GM21737 (cell line): ENCODE measurements around the gene QPCTL.
"Not testable (repeated sequence)": the region's sequence is repeated elsewhere in the genome, so short reads cannot be mapped to it uniquely, and the experiment has no call there.

ENCODE experiments used
- ATAC-seq: cut with Tn5 transposase; IDR thresholded peaks from one replicate; pipeline ENCODE4 v1.9.1; 2021; ENCODE audit warnings: mild to moderate bottlenecking, moderate library complexity; ENCODE audit not compliant: unreplicated experiment

The QPCTL gene

DNA sequence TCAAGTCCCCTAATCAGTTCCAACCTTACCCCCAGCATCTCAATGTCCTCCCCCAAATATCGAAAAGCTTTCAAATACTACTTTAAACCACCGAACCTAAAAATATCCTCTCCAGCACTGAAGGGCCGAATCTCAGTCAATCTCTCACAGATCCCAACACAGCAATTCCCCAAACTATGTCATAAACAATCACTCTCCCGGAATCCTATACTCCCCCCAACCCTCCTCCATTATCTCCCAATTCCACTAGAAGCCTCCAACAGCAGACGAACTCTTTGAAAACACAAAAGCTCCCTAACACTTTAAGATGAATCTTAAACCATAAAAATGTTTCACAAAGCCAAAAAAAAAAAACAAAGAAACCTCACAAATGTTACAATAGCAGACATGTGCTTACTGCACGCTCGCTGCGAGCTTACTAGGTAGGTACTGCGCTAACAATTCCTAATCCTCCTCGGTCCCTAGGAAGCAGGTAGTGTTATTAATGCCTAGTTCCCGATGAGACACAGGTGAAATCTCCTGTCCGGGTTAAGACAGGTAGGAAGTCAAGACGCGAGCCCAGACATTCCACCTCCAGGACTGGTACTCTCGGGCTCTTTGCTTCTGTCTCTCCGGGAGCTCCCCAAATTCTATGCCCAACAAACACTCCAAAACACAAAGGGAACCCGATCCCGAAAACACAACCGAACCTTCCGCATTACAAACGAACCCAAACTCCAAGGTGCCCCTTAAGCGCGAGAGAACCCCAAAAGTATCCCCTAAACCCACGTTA, 24.1 kb downstream of the QPCTL start:
- ATAC-seq: no peak

GRCh38 chr19:45717131-45717982, 24.9 kb downstream of the QPCTL start:
- peak; percentile 86 for ATAC-seq

DNA sequence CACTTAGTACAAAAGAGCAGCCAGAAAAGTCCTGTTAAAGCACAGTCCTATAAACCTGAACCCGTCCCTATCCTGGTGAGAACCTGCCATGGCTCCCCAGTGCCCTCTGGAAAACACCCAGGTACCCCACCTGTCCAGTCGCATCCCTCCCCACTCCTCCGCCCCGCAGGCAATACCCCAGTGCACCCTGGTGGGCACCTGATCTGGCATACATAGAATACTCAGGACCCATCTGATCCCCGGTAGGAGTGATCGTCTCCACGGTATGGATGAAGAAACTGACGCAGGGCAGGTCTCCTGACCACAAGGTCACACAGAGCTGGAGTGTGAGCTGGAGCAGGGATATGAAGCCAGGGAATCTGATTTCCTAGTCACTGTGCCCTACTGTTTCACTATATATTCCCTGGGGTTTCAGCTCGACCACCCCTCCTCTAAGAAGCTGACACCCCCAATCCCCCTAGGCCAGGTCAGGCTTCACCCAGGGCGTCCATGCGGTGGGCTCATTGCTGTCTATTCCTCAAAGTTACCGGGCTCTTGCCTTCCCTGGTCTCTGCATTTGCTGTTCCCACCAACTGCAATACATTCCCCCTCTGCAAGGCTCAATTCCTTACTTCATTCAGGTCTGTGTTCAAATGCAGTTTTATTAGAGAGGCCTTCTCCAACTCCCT, 25.7 kb downstream of the QPCTL start:
- ATAC-seq: no peak

DNA sequence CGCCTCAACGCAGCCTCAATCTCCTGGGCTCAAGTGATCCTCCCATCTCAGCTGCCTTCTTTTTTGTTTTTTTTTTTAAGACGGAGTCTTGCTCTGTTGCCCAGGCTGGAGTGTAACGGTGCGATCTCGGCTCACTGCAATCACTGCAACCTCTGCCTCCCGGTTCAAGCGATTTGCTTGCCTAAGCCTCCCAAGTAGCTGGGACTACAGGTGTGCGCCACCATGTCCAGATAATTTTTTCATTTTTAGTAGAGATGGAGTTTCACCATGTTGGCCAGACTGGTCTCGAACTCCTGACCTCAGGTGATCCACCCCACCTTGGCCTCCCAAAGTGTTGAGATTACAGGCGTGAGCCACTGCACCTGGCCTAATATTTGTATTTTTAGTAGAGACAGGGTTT, 27.6 kb downstream of the QPCTL start:
- ATAC-seq: not testable (repeated sequence)

DNA sequence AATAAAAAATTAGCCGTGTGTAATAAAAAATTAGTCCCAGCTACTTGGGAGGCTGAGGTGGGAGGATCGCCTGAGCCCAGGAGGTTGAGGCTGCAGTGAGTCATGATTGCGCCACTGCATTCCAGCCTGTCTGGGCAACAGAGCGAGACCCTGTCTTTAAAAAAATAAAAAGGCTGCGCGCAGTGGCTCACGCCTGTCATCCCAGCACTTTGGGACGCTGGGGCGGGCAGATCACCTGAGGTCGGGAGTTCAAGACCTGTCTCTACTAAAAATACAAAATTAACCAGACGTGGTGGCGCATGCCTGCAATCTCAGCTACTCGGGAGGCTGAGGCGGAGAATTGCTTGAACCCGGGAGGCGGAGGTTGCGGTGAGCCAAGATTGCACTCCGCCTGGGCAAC, 36.2 kb downstream of the QPCTL start:
- not testable (repeated sequence) for ATAC-seq

DNA sequence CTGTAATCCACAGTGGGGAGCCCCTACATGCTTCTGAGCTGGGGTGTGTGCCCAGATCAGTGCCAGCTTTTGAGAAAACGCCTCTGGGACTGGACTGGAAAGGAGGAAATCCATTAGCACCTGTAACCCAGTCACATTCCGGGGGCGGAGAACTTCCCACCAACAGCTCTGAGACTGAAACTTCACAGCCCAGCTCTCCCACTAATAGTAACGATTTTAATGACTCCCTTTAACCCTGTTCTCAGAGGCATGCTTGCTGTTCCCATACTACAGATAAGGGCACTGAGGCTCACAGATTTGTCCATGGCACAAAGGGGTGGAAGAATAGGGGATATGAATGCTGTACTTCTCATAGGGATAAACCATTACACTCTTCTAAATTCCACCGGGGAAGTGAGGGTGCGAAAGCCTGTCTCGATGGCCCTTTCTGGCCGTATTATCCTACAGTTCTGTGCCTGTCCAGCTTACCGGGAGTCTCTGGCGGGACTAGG, 37.4 kb downstream of the QPCTL start:
- no peak for ATAC-seq

DNA sequence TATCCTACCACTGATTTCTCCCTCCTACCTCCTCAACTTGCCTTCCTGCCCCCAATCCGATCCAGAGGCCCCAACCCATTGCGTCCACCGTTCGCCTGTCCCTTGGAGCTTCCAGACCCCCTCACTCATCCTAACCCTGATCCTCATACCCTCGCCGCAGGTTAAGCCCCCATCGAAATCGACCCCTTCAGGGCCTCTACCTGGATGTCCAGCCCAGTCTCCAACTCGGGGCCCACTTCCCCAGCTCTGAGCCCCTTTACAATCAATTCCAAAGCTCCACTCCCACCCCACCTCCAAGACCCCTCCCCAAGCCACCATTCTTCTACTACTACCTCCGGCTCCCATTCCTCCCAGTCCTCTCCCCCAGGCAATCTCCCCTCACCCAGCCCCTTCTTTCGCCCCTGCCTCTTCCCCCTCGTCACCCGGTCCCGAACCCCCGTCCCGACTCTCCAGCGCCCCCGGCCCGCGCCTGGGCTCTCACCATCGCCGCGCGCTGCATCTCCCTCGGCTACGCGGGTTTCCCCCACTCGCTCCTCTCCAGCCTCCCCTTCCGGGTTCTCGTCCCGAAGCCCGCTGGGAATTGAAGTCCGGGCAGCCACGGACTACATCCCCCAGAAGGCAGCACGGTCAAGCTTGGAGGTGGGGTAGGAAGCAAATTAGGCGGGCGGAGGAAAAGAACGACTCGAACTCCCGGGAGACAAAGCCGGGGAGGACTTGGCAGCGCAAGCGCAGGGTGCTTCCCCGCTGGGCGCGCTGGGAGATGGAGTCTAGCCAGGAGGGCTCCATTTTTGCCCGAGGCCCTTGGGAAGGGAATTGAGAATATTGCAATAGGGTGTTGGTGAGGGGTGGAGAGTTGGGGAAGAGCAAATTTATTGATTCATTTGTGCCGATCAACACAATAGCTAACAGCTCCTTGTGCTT, 38.2 kb downstream of the QPCTL start, which contains the start of gene FBXO46:
Gene FBXO46 (minus strand): TSS at position 529 of the 921 bp plus-strand sequence. CDS start 17,401 bp downstream, outside the sequence.
- peak; percentile 93 for ATAC-seq

GRCh38 chr19:45733160-45733810, 40.8 kb downstream of the QPCTL start, which contains the start of gene MEIOSIN:
MEIOSIN (plus strand) TSS chr19:45733439; CDS start chr19:45735377, 1,938 bp downstream.
- ATAC-seq: no peak

- ATAC-seq: no peak
Measured at GRCh38 chr19:45739498-45740439, 47.3 kb downstream of the QPCTL start.

DNA sequence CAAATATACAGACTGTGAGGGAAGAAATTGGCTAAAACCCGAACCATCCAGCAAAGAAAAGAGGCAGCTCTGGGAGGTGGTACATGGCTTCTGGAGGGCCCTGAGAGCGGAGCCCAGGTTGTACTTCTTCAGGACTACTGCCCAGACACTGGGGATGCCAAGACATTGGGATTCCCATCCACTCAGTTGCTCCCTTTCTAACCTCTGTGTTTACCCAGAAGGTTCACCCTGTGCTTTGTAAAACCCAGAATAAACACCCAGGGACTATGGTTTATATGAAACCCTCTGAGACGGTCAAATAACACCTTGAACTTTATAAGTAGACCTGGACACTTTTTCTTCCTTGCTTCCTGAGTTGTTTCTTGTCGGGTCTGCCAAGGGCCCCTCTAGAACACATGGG, 50.5 kb downstream of the QPCTL start:
- no peak for ATAC-seq

DNA sequence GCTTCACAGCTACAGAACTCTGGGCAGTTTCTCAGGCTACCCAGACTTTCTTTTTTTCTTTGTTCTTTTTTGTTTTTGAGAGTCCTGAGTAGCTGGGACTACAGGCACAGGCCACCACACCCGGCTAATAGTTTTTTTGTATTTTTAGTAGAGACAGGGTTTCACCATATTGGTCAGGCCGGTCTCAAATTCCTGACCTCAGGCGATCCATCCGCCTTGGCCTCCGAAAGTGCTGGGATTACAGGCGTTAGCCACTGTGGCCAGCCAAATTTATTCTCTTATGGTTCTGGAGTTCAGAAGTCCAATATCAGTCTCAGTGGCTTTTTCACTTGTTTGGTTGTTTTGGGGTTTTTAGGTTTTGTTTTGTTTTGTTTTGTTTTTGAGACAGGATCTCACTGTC, 53.1 kb downstream of the QPCTL start:
- ATAC-seq: no peak

DNA sequence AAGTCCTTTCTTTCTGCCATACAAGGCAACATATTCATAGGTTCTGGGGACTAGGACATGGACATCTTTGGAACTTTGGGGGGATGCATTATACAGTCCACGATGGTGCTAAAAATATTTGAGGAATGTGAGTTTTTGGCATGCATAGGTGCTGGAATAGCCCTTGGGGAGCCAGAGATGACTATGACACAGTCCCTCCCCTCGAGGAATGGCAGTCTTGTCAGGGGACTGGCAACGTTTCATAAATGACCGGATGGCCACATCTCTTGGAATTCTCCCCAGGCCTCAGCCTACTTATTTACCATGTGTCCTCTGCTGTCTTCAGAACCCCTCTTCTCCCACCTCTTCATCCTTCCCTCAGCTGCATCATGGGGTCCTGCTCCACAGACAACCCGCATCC, 54.4 kb downstream of the QPCTL start:
- ATAC-seq: no peak

DNA sequence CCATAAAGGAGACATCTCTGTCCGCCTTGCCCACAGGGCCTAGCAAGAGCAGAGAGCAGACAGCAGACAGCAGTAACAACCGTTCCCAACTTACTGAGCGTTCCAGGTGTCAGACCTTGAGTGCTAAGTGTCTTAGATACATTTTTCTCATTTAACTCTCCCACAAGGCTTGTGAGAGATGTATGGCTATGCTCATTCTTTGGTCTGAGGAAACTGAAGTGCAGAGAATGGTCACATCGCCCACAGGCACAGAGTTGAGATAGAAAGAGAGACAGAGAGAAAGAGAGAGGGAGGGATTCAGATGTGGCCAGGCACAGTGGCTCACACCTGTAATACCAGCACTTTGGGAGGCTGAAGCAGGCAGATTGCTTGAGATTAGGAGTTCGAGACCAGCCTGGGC, 55.0 kb downstream of the QPCTL start:
- no peak for ATAC-seq

DNA sequence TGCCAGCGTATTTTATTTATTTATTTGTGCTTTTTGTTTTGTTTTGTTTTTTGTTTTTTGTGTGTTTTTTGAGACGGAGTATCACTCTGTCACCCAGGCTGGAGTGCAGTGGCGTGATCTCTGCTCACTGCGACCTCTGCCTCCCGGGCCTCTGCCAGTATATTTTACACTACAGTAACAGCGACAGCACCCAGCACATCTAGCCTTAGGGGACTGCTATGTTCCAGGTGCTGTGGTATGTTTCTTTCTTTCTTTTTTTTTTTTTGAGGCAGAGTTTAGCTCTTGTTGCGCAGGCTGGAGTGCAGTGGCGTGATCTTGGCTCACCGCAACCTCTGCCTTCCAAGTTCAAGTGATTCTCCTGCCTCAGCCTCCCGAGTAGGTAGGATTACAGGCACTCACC, 59.0 kb downstream of the QPCTL start:
- not testable (repeated sequence) for ATAC-seq

DNA sequence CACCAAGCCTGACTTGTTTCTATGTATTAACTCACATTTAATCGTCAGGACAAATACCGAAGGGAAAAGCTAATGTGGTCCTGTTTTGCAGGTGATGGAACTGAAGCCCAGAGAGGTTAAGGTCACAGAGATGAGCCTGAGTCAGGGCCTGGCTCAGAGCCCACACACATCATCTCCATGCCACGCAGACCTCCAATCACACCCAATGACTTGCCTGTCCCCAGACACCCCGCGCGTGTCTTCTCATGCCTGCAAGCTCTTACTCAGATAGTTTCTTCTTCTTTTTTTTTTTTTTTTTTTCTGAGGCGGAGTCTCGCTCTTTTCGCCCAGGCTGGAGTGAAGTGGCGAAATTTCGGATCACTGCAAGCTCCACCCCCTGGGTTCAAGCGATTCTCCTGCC, 60.2 kb downstream of the QPCTL start:
- no peak for ATAC-seq

DNA sequence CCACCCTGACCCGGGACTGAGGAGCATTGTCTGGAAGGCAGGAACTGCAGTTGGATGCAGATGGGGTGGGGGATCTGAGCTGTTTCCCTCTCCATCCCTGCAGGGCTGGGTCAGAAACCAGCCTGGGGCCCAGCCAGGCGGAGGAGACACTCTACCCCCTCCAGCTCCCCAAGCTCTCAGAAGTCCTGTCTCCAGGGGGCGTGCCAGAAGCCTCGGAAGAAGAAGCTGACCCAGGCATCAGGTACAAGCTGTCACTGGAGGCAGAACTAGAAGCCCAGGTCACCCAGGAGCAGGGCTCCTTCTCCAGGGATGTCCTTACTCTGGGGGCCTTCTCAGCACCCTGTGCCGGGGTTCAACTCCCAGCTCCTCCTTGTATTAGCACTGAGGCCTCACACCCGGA, 61.1 kb downstream of the QPCTL start:
- no peak for ATAC-seq
